GM19463 (cell line): Measurements from ENCODE around the gene PPP1R9B.

Source experiments
- ATAC-seq: cut with Tn5 transposase; IDR thresholded peaks from one replicate; pipeline ENCODE4 v1.9.1; 2021; ENCODE audit warnings: mild to moderate bottlenecking, moderate library complexity; ENCODE audit not compliant: unreplicated experiment

PPP1R9B gene, protein sequence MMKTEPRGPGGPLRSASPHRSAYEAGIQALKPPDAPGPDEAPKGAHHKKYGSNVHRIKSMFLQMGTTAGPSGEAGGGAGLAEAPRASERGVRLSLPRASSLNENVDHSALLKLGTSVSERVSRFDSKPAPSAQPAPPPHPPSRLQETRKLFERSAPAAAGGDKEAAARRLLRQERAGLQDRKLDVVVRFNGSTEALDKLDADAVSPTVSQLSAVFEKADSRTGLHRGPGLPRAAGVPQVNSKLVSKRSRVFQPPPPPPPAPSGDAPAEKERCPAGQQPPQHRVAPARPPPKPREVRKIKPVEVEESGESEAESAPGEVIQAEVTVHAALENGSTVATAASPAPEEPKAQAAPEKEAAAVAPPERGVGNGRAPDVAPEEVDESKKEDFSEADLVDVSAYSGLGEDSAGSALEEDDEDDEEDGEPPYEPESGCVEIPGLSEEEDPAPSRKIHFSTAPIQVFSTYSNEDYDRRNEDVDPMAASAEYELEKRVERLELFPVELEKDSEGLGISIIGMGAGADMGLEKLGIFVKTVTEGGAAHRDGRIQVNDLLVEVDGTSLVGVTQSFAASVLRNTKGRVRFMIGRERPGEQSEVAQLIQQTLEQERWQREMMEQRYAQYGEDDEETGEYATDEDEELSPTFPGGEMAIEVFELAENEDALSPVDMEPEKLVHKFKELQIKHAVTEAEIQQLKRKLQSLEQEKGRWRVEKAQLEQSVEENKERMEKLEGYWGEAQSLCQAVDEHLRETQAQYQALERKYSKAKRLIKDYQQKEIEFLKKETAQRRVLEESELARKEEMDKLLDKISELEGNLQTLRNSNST

GRCh38 chr17:50150354-50151040 lies at the start of gene PPP1R9B:
Gene PPP1R9B, minus strand, starts transcription at chr17:50150677. Its CDS starts 164 bp downstream, at chr17:50150513.
- ATAC-seq = no peak

GRCh38 chr17:50199803-50200456 lies 49.5 kb upstream of the PPP1R9B start:
- ATAC-seq = no peak

GRCh38 chr17:50199211-50199802 lies 48.8 kb upstream of the PPP1R9B start:
- no peak for ATAC-seq

GRCh38 chr17:50198026-50198669 lies 47.7 kb upstream of the PPP1R9B start:
- no peak for ATAC-seq

- no peak for ATAC-seq
These were observed 46.3 kb upstream of the PPP1R9B start for GRCh38 chr17:50196826-50197225.

- ATAC-seq = no peak
These were observed 45.6 kb upstream of the PPP1R9B start for GRCh38 chr17:50196036-50196435.

GRCh38 chr17:50194934-50195865 lies 44.7 kb upstream of the PPP1R9B start:
- no peak for ATAC-seq

GRCh38 chr17:50194140-50194933 lies 43.9 kb upstream of the PPP1R9B start:
- no peak for ATAC-seq

DNA sequence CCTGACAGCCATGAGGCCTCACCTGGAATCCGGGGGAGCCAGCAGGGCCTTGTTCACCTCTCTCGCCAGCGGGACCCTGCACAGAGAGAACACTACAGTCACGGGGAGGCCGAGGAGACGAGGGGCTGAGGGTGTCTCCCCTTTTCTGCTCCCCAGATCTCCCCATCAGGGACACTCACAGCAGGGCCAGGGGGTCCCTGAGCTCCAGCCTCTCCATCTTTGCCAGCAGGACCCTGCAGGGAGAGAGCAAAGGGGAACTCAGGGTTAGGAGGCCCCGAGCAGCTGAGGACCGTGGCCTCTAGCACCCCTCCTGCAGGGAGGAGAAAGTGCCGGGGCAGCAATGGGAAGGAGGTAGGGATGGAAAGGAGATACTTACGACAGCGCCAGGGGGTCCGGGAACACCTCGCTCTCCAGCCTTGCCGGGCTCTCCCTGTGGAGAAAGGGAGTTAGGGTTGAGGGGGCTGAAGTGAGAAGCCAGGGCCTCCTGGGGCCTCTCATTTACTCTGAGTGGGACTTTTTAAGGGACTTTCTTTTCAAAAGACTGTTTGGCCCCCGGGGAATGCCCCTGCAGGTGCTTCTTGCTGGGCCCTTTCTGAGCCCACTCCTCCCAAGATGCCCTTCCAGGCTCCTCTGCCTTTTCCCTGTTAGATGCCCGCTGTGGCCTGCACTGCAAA lies 42.3 kb upstream of the PPP1R9B start:
- no peak for ATAC-seq

DNA sequence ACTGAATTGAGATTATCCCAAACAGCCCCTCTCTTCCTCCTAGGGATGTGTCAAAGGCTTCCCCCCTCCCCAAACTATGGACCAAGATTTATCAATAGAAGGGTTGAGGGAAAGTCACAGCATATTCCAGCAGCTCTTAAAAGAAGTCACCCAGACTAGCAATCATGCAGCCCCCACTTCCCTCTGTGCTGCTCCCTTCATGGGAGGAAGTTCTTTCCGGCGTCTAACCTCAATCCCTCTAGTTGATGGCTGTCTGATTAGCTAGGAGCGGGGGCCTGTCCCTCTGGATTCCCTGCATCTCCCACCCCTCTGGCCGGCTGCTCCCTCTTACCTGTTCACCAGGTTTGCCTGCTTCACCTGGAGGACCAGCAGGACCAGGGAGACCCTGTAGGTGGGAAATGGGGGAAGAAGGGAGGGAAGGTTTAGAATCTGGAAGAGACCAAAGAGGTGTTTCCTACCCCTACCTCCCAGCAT lies 41.7 kb upstream of the PPP1R9B start:
- ATAC-seq = no peak

GRCh38 chr17:50191359-50192143 lies 41.1 kb upstream of the PPP1R9B start:
- no peak for ATAC-seq

DNA sequence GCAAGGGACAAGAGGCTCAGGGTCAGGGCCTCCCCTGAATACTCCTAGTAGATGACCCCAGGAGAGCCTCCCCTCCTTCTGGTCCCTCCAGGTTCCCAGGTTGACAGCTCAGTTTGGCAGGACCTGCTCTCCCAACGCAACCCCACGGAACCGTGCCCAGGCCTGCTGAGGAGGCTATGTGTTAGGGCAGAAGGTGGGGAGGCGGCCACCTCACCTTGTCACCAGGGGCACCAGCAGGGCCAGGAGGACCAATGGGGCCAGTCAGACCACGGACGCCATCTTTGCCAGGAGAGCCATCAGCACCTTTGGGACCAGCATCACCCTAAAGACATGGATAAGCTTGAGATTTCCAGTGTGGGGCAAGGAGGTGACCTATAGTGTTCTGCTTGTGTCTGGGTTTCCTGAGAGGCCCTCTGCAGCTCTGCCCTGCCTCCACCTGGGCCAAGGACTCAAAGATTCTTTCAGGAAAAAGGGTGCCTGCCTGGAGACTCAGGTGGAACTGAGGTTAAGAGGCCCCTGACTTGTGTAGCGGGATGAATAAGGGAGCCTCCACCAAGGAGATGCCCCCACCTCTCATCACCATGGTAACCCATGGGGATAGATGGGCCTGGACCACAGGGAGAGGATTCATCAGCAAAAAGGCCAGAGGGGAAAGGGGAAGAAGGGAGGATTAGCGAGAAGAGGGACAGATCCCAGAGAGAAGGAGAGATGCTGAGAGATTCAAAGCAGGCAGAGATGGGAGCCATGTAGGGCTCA lies 40.3 kb upstream of the PPP1R9B start:
- no peak for ATAC-seq

- ATAC-seq = no peak
These were observed 39.8 kb upstream of the PPP1R9B start for GRCh38 chr17:50190293-50190602.

- no peak for ATAC-seq
These were observed 39.2 kb upstream of the PPP1R9B start for GRCh38 chr17:50189550-50190292.

GRCh38 chr17:50188921-50189549 lies 38.6 kb upstream of the PPP1R9B start:
- no peak for ATAC-seq
